ENCODE data around the gene MRGPRF.

MRGPRF gene

GRCh38 chr11:69050592-69051380 is 37.7 kb upstream of the MRGPRF start:
- DNase-seq (ENCODE audit: low read depth, low spot score), result no peak

DNA sequence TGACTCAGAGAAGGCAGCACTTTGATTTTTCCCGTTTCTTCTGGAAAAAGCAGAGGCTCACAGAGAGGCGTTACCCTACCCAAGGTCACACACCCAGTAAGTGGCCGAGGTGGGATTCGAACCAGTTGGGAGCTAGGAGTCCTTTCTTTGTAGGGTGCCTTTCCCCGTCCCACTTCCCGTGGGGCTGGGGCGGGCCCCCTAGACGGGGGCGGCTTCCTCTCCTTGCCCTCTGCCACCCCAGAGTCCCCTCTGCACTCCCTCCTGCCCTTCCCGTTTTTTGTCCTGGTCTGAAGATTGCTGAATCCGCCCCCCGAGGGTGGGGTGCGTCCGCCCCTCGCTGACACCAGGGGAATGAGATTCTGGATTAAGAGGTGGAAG is 36.4 kb upstream of the MRGPRF start:
- DNase-seq (ENCODE audit: low read depth, low spot score), result peak; percentile 24

DNA sequence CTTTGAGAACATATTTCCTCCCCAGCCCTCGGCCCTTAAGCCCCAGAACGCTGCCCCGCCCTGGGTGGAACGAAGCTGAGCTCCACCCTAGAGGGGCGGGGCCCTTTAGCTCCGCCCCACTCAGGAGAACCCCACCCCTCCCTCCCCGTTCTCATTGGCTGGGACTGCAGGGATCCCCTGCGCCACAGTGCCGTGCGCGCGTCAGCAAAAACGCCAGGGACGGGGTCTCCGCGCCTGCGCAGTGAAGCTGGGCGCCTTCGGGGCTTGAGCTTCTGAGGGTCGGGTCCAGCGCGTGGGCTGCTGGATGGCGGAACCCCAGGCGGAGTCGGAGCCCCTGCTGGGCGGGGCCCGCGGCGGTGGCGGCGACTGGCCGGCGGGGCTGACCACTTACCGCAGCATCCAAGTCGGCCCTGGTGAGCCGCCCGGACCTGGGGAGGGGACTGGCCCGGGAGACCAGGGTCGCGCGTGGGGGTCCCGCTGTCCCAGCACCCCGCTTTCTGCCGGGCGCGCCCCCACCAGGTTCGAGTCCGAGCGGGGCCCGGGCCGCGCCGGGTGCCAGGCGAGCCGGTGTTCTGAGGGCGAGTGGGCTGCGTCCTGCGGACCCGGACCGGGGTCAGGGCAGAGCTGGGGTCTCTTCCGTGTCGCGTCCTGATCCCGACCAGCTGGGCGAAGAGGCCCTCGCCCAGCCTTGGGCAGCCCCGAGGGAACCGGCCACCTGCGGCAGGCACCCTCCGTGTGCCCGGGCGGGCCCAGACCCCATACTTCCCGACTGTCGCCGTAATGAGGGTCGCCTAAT is 35.8 kb upstream of the MRGPRF start, which contains the start of gene TPCN2:
TPCN2 (plus strand) TSS at position 239 of the 796 bp plus-strand sequence; CDS start at position 305, 66 bp downstream.
- peak; percentile 97 for DNase-seq (ENCODE audit: low read depth, low spot score)

- DNase-seq (ENCODE audit: low read depth, low spot score), result no peak
These were observed 35.1 kb upstream of the MRGPRF start for GRCh38 chr11:69048031-69048693.

DNA sequence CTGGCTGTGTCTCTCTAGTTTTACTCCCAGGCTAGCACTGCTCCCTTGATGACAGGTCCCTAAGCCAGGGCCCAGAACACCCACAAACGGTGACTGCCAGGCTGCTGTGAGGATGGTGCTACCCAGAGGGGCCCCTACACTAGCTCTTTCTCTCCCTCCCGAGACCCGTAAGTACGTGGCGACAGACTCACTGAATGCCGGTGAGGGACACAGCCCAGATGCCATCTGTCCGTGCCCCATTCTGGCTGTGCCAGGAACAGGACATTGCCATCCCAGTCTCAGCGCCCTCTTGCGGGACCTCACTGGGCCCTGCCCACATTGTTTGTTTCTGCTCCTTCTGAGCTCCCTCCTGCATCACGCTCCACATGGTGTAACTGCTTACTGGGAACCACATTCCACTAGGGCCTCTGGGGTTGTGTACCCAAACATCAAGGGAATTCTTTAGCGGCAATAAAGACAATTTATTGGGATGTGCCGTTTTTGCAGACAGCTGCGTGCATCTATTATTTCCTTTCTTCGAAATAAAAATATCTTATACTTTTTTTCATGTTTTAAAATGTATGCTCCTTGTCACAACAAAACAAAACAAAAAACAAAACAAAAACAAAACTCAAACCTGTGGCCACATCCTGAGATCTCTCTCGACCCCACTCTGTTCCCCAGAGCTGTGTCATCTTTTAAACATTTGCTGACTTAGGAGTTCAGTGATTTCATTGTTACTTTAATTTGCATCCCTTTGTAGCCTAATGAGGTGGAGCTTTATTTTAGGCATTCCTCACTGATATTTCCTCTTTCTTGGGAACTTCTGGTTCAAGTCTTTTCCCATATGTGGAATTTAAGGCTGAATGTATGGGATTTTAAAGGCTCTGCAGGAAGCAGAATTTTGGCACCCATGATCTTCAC is 31.3 kb upstream of the MRGPRF start:
- peak; percentile 87 for DNase-seq (ENCODE audit: low read depth, low spot score)

DNA sequence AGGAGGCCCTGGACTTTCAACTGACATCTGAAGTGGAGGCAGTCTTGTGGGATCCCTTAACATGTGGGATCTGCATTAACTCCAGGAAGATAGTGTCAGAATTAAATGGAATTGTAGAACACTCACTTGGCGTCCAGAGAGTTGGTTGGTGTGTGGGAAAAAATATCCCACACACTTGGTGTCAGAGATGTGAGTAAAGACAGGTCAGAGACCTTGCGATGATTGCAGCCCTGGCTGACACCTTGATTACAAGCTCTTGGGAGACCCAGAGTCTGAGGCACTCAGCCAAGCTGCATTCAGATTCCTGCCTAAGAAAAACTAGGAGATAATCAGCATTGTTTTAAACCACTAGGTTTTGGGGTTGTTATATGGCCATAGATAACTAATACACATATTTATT is 28.5 kb upstream of the MRGPRF start:
- DNase-seq (ENCODE audit: low read depth, low spot score), result no peak

DNA sequence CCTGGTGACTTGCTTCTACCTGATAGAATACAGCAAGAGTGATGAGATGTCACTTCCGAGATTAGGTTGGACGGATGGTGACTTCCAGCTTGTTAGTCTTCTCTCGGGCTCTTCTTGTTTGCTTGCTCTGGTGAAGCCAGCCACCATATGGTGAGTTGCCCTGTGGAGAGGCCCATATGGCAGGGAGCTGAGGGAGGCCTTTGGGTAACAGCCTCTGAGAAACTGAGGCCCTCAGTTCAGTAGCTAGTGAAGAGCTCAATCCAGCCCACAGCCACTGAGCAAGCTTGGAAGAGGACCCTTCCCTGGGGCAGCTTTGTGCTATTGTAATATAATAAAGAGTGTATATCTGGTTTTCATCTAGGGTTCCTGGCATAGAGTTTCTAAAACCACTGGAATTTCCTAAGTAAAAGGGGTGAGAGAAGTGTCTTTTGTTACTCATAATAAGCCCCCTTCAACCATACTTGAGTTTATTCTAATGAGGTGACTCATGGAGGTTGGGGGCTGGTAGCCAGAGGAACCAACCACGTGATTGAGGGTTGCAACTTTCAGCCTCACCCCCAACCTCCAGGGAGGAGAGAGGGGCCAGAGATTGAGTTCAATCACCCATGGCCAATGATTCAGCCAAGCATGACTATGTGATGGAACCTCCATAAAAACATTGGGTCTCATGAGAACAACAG is 27.7 kb upstream of the MRGPRF start:
- DNase-seq (ENCODE audit: low read depth, low spot score), result no peak

GRCh38 chr11:69040051-69040450 is 27.0 kb upstream of the MRGPRF start:
- DNase-seq (ENCODE audit: low read depth, low spot score), result no peak

- no peak for DNase-seq (ENCODE audit: low read depth, low spot score)
These were observed 26.5 kb upstream of the MRGPRF start for GRCh38 chr11:69039501-69039900.

GRCh38 chr11:69037544-69037943 is 24.5 kb upstream of the MRGPRF start:
- no peak for DNase-seq (ENCODE audit: low read depth, low spot score)

DNA sequence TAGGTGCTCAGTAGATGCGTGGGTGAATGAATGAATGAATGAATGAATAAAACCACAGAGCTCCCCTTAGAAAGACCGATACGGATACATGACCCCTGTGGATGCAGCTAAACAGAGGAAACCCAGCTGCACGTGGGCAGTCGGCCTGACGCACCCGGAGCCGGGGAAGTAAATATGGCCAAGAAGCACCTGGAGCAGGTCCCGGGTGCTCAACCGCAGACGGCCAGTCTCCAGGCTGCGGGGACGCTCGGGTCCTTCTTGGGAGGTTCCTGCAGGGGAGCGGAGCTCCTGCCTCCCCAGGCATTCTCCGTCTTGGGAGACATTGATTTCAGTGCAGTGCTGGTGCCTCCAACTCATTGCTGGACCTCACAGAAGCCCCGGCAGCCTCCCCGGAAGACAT is 24.0 kb upstream of the MRGPRF start:
- no peak for DNase-seq (ENCODE audit: low read depth, low spot score)

DNA sequence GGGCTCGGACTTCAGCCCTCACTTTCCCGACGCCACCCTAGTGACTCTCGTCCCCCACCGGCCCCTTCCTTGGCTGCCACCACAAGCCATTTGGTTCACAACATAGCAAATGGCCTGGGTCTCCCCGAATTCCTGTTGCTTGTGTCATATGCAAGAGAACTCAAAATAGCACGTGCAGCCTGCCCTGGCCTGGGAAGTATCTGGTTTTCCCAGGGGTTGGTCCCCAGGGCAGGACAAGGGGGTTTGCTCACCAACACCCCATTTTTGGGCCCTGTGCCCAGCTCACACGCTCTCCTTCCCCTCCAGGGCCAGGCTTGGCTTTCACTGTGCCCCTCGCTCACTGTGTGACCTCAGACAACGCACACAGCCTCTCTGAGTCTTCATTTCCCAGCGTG is 22.9 kb upstream of the MRGPRF start:
- no peak for DNase-seq (ENCODE audit: low read depth, low spot score)

GRCh38 chr11:69035150-69035945 is 22.3 kb upstream of the MRGPRF start:
- no peak for DNase-seq (ENCODE audit: low read depth, low spot score)

DNA sequence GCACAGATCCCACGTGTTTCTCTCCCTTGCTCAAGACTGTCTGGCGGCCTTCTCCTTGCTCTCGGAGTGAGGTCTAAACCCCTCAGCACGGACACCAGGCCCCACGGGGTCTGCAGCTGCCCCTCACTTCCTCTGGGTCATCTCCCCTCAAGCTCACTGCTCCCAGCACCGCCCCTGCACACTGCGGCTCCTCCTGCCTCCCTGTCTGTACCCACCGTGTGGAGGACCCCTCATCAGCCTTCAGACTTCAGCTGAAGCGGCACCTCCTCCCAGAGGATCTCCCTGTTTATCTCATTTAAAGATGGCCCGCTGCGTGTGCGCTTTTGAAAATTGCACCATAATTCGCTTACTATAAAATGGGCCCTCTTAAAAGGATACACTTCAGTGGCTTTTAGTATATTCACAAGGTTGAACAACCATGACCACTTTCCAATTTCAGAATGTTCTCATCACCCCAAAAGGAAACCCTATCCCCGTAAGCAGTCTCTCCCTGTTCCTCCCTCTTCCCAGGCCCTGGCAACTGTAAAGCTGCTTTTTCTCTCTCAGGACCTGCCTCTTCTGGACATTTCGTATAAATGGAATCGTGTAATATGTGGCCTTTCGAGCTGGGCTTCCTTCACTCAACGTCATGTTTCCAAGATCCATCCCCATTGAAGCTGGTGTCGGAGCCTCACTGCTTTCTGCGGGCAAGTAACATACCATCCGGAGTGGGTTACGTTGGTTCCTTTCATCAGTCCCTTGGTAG is 21.2 kb upstream of the MRGPRF start:
- no peak for DNase-seq (ENCODE audit: low read depth, low spot score)

DNA sequence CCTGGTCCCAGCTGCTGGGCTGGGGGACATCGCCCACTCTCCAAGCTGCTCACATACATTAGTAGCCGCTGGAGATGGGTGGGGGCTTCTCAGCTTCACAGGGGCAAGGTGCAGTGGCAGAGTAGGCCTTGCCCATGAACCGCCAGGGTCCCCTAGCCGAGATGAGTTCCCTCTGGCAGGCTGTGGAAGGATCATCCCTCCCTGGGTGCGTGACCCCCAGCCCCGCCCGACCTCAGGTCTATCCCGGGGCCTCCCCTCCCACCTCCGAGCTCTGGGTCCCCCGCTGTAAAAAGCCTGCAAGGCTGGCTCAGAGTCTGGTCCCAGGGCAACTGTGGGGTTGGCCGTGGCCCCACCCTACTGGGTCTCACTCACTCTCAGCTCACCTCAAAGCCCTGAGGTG is 20.4 kb upstream of the MRGPRF start:
- no peak for DNase-seq (ENCODE audit: low read depth, low spot score)

DNA sequence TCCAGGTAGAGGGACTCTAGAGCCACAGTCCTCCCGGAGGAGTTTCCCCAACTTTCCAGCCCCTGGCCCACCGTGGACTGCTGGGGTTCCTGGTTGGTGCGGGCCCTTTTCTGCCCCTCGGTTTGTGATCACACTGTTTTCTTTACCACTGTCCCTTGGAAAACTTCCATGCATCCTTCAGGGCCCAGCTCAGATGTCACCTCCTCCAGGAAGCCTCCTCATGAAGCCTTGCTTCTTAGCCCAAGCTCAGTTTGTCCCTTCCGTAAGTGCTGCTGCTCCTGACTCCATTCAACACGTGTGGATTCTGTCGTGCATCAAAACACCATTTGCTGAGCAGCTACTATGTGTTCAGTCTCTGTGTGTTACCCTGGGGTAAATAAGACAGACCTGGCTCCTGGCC is 19.8 kb upstream of the MRGPRF start:
- no peak for DNase-seq (ENCODE audit: low read depth, low spot score)

GRCh38 chr11:69030301-69030700 is 17.3 kb upstream of the MRGPRF start:
- no peak for DNase-seq (ENCODE audit: low read depth, low spot score)

GRCh38 chr11:69027704-69028372 is 14.8 kb upstream of the MRGPRF start:
- no peak for DNase-seq (ENCODE audit: low read depth, low spot score)

DNA sequence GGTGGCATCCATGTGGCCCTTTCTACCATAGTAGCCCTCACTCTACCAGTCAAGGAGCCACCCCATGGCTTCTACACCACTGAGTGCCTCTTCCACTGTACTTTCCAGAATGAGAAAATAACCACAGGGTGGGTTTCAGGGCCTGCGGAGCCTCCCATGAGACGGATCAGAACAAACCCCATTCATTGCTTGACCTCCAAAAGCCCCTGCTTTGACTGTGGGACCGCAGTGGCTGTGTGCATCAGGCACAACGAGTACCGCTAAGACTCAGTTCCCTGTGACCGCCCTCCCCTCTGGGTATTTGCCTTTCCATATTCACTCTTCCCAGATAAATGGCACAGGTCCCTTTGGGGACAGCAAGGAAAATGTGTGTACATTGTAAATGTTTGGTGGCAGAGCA is 11.5 kb upstream of the MRGPRF start:
- no peak for DNase-seq (ENCODE audit: low read depth, low spot score)
